HCT116 (cell line): Measurements from ENCODE around the gene TMEM134. TPM values are rescaled to one million over a fixed set of nuclear protein-coding genes. Genes with fewer than 3 reads are reported as not detected.
A peak's percentile ranks its signal among the peaks of the same experiment; 100 is the strongest.

ENCODE experiments used
- ATAC-seq: fragments of 200-7000 bp; cut with Tn5 transposase; 2 replicates; pipeline ENCODE4 v1.9.1; 2020; ENCODE audit warnings: mild to moderate bottlenecking, moderate library complexity
- BruUV-seq: library from RNA; stranded (reverse); fragments of 400-500 nt; replicated peaks from 2 replicates; lab custom pipeline; 2021; lab: Mats Ljungman, UMichigan
- CTCF ChIA-PET: fragments of 300-600 bp; sonication (Branson Sonifier 250); formaldehyde crosslinking; loops from one replicate; lab custom pipeline; 2021; ENCODE audit warnings: antibody characterized with exemption; lab: Charles Lee
- POLR2A ChIA-PET: fragments of 300-600, 350-600 bp; sonication (Branson Sonifier 250); formaldehyde crosslinking; loops from one replicate; lab custom pipeline; 2021; ENCODE audit warnings: antibody characterized with exemption; lab: Charles Lee
- RAD21 ChIA-PET, 2 experiments: fragments of 300-600 bp; sonication (Branson Sonifier 250); formaldehyde crosslinking; loops; one replicate each; lab custom pipeline; 2023; ENCODE audit warnings: low total read pairs in 2 of 2; ENCODE audit not compliant: uncharacterized antibody in 2 of 2, unreplicated experiment in 2 of 2, low non-redundant PET in 1 of 2; lab: Charles Lee
- DNase-seq: peaks from one replicate; pipeline ENCODE4 v3.0.0-alpha.2; 2010; ENCODE audit warnings: low read depth, low spot score
- H2AFZ ChIP-seq: fragments of 200-600 bp; shearing (Covaris generic), sonication (generic); 2 replicates; pipeline ENCODE4 v1.6.1; 2017; ENCODE audit warnings: low read depth, mixed run types, mixed read lengths, antibody characterized with exemption, low read length; ENCODE audit not compliant: poor library complexity, severe bottlenecking
- H3K27ac ChIP-seq: 2 replicates; pipeline ENCODE4 v1.5.1; 2012; ENCODE audit warnings: low read depth, low read length
- H3K27me3 ChIP-seq: fragments of 200-600 bp; sonication (generic); 2 replicates; pipeline ENCODE4 v1.6.1; 2016; ENCODE audit warnings: mixed run types, low read length, mixed read lengths; ENCODE audit not compliant: insufficient read depth
- H3K36me3 ChIP-seq, 2 experiments: fragments of 200-500 bp in 1 of 2; fragments of 200-600 bp in 1 of 2; sonication (Bioruptor generic) in 1 of 2; sonication (generic) in 1 of 2; 2 replicates each; pipeline versions ENCODE4 v1.5.1 to v1.6.1; 2014 to 2016; ENCODE audit warnings: low read length in 2 of 2, inconsistent platforms in 1 of 2, mixed read lengths in 1 of 2, mixed run types in 1 of 2; ENCODE audit not compliant: insufficient read depth in 2 of 2, control insufficient read depth in 1 of 2
- H3K4me1 ChIP-seq, 2 experiments: fragments of 200-600 bp in 1 of 2; sonication (generic) in 1 of 2; 2 replicates each; pipeline versions ENCODE4 v1.5.1 to v1.6.1; 2012 to 2017; ENCODE audit warnings: low read length in 2 of 2, inconsistent platforms in 1 of 2, mild to moderate bottlenecking in 1 of 2, mixed read lengths in 1 of 2, mixed run types in 1 of 2, moderate library complexity in 1 of 2; ENCODE audit not compliant: insufficient read depth in 2 of 2, control insufficient read depth in 1 of 2
- H3K4me2 ChIP-seq: fragments of 200-600 bp; sonication (generic); 2 replicates; pipeline ENCODE4 v1.6.1; 2017; ENCODE audit warnings: mixed run types, low read length, mixed read lengths
- H3K4me3 ChIP-seq, 2 experiments: fragments of 200-600 bp in 1 of 2; sonication (generic) in 1 of 2; replicated peaks in 1 of 2; 2 replicates each; pipeline ENCODE4 v1.5.1; 2011 to 2016; ENCODE audit warnings: low read length in 2 of 2, control low read depth in 1 of 2, low read depth in 1 of 2, mild to moderate bottlenecking in 1 of 2, mixed read lengths in 1 of 2, mixed run types in 1 of 2
- H3K79me2 ChIP-seq: fragments of 200-600 bp; sonication (generic); 2 replicates; pipeline ENCODE4 v1.6.1; 2017; ENCODE audit warnings: mild to moderate bottlenecking, mixed run types, low read length, moderate library complexity, mixed read lengths; ENCODE audit not compliant: insufficient read depth
- H3K9ac ChIP-seq: fragments of 200-600 bp; sonication (generic); 2 replicates; pipeline ENCODE4 v1.6.1; 2016; ENCODE audit warnings: low read length, mixed read lengths
- H3K9me2 ChIP-seq: fragments of 200-600 bp; sonication (generic), shearing (Covaris generic); 2 replicates; pipeline ENCODE4 v1.6.1; 2017; ENCODE audit warnings: mixed run types, mild to moderate bottlenecking, moderate library complexity; ENCODE audit not compliant: insufficient read depth
- H3K9me3 ChIP-seq, 2 experiments: fragments of 200-500 bp in 1 of 2; fragments of 200-600 bp in 1 of 2; sonication (Bioruptor generic) in 1 of 2; sonication (generic) in 1 of 2; 2 replicates each; pipeline ENCODE4 v1.6.1; 2014 to 2017; ENCODE audit warnings: low read length in 2 of 2, mixed read lengths in 2 of 2, inconsistent platforms in 1 of 2, low read depth in 1 of 2, mild to moderate bottlenecking in 1 of 2, mixed run types in 1 of 2, moderate library complexity in 1 of 2; ENCODE audit not compliant: control insufficient read depth in 1 of 2, insufficient read depth in 1 of 2
- H4K20me1 ChIP-seq: fragments of 200-600 bp; sonication (generic), shearing (Covaris generic); 2 replicates; pipeline ENCODE4 v1.6.1; 2017; ENCODE audit warnings: mixed run types, mild to moderate bottlenecking, moderate library complexity; ENCODE audit not compliant: insufficient read depth
- CEBPB ChIP-seq: IDR thresholded peaks from 2 replicates; pipeline ENCODE4 v1.6.1; 2012; ENCODE audit warnings: low read depth
- JUND ChIP-seq: IDR thresholded peaks from 2 replicates; pipeline ENCODE4 v1.6.1; 2012
- POLR2AphosphoS5 ChIP-seq: IDR thresholded peaks from 2 replicates; pipeline ENCODE4 v1.6.1; 2011; ENCODE audit warnings: mild to moderate bottlenecking, low read depth, low read length, moderate library complexity
- REST ChIP-seq: IDR thresholded peaks from 2 replicates; pipeline ENCODE4 v1.6.1; 2012; ENCODE audit warnings: low read depth
- TCF7L2 ChIP-seq: IDR thresholded peaks from 2 replicates; pipeline ENCODE4 v1.7.0; 2011; ENCODE audit warnings: borderline replicate concordance, inconsistent platforms; ENCODE audit not compliant: insufficient read depth, insufficient read length; ENCODE audit errors: extremely low read depth
- intact Hi-C: fragments of 100-400 bp; cut with micrococcal nuclease; formaldehyde crosslinking; loops from 2 replicates; pipeline ENCODE4 v1.10.0; 2022
- total RNA-seq: library from RNA; stranded (reverse); gene quantifications from one replicate; pipeline ENCODE4 v1.2.1, GENCODE V29; 2021; ENCODE audit not compliant: unreplicated experiment
- TF ChIP-seq, protein P1 (sequence below): IDR thresholded peaks from 2 replicates; pipeline ENCODE4 v1.6.1; 2012

Gene TMEM134
- total RNA-seq, 1 experiment from 2014 or later = 44.2 TPM

- no peak for TF ChIP-seq REST
- TF ChIP-seq, protein P1, sequence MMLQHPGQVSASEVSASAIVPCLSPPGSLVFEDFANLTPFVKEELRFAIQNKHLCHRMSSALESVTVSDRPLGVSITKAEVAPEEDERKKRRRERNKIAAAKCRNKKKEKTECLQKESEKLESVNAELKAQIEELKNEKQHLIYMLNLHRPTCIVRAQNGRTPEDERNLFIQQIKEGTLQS = no peak
- TF ChIP-seq CEBPB = no peak
- no peak for TF ChIP-seq JUND
- TF ChIP-seq, all 23 proteins: peak for 0
These were observed 22.4 kb upstream of the TMEM134 start (continued) for GRCh38 chr11:67491276-67492068.

DNA sequence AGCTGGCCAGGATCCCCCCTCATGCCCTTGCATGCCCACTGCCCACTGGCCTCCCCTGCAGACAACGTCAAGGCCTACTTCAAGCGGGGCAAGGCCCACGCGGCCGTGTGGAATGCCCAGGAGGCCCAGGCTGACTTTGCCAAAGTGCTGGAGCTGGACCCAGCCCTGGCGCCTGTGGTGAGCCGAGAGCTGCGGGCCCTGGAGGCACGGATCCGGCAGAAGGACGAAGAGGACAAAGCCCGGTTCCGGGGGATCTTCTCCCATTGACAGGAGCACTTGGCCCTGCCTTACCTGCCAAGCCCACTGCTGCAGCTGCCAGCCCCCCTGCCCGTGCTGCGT, 21.6 kb upstream of the TMEM134 start:
- Histone ChIP-seq H3K9ac (no peak overlapping the region), H3K4me2 (no peak overlapping the region), H3K27ac (no peak overlapping the region), H2AFZ (no peak overlapping the region), H3K4me1 (peaks cover 7 to 11% of the 10 kb centered on the region in 2 experiments; a peak in 3 of 4 replicates), H3K4me3 (no peak overlapping the region), H3K9me2 (no peaks in the 10 kb centered on the region), H3K79me2 (no peaks in the 10 kb centered on the region), H4K20me1 (no peaks in the 10 kb centered on the region), H3K9me3 (no peaks in the 10 kb centered on the region), H3K36me3 (peaks cover 0 to under 1% of the 10 kb centered on the region in 2 experiments; a peak in 2 of 4 replicates), H3K27me3 (no peaks in the 10 kb centered on the region)
- no TSS peak for BruUV-seq
- ATAC-seq (no peak), DNase-seq (no peak)
- TF ChIP-seq TCF7L2 (no peak), POLR2AphosphoS5 (0 out of 2 replicates have a peak, but pooled peaks have one; percentile 17)
- CTCF ChIA-PET = no interaction called here
- POLR2A ChIA-PET = no interaction called here
- RAD21 ChIA-PET = no interaction called here
- intact Hi-C loops = no loop called here
